ENCODE results near the gene SYT12. TPM values are rescaled to one million over a fixed set of nuclear protein-coding genes. Genes with fewer than 3 reads are reported as not detected.

Gene SYT12
- total and polyA plus RNA-seq, 7 donors, result under 0.01 to 1.1 (median 0.92) TPM; not detected in 4

DNA sequence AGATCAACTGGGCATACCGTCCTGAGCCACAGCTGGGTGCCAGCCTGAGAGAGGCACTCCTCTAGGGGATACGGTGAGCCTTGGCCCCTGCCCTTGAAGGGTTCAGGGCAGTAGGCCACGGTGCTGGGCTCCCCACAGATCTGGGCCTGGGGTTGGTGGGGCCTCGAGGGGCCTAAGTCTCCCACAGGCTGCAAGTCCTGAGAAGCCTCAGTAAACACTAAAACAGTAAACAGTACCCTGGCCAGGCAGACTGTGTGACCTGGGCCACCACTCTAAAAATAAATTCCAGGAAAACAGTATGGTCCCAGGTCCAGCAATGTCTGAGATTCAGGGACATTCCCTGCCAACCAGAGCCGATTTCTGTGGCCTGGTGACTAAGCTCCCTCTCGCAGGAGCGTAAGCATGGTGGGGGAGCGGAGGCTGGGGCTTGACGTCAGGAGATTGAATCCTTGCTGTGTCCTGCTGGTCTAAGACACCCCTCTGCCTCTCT, 31.5 kb downstream of the SYT12 start:
- Histone ChIP-seq H3K4me3 (no peak overlapping the region), H3K36me3 (no peaks in the 10 kb centered on the region), H3K27ac (no peak overlapping the region), H3K27me3 (no peaks in the 10 kb centered on the region), H3K4me1 (peaks cover 0 to 24% (median 19%) of the 10 kb centered on the region in 4 donors), H3K9me3 (no peaks in the 10 kb centered on the region)
- intact Hi-C loops (cut with DNase I), result no loop called here
- no peak for TF ChIP-seq POLR2A (IDR thresholded peaks at IDR 0.05)
- TF ChIP-seq POLR2AphosphoS5 (IDR thresholded peaks at IDR 0.05), result no peak
- no peak for TF ChIP-seq CTCF (IDR thresholded peaks at IDR 0.05)
- no peak for TF ChIP-seq EP300 (IDR thresholded peaks at IDR 0.05)
- 39 to 72% methylated on average over 9 of the region's 9 CpGs for WGBS, 2 donors
- no peak for DNase-seq

GRCh38 chr11:67054836-67055523, 32.0 kb downstream of the SYT12 start:
- Histone ChIP-seq H3K9me3 (no peaks in the 10 kb centered on the region), H3K36me3 (no peaks in the 10 kb centered on the region), H3K27me3 (no peaks in the 10 kb centered on the region), H3K4me1 (peaks cover 0 to 24% (median 19%) of the 10 kb centered on the region in 4 donors), H3K27ac (no peak overlapping the region), H3K4me3 (no peak overlapping the region)
- no peak for DNase-seq
- no peak for TF ChIP-seq POLR2A (IDR thresholded peaks at IDR 0.05)
- no peak for TF ChIP-seq EP300 (IDR thresholded peaks at IDR 0.05)
- no peak for TF ChIP-seq CTCF (IDR thresholded peaks at IDR 0.05)
- TF ChIP-seq POLR2AphosphoS5 (IDR thresholded peaks at IDR 0.05), result no peak
- WGBS, 2 donors, result 20 to 60% methylated on average over 10 of the region's 10 CpGs
- intact Hi-C loops (cut with DNase I), result no loop called here

DNA sequence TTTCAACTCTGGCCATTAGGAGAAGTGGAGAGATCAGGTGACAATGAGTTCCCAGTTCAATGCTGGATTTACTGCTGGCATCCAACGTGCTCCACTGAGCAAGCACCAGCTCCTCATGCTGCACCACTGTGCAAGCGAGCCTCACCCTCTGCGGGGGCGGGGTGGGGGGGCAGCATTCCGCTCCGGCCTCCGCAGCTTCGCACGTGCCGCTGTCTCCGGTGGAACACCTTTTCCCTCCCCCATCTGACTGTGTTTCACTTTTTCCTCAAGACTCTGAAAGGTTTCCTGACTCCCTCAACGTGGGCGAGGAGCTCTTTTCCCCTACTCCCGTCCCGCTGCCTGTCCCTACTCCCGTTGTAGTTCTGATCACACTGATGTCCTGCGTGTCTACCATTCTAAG, 32.9 kb downstream of the SYT12 start:
- Histone ChIP-seq H3K36me3 (no peaks in the 10 kb centered on the region), H3K9me3 (no peaks in the 10 kb centered on the region), H3K4me3 (peak overlapping the region in 3 of 4 donors; percentile 59 to 69 (median 63)), H3K27ac (no peak overlapping the region), H3K4me1 (peaks cover 0 to 24% (median 19%) of the 10 kb centered on the region in 4 donors), H3K27me3 (no peaks in the 10 kb centered on the region)
- no peak for TF ChIP-seq EP300 (IDR thresholded peaks at IDR 0.05)
- no peak for TF ChIP-seq CTCF (IDR thresholded peaks at IDR 0.05)
- no peak for TF ChIP-seq POLR2A (IDR thresholded peaks at IDR 0.05)
- TF ChIP-seq POLR2AphosphoS5 (IDR thresholded peaks at IDR 0.05), result no peak
- 7 to 28% methylated on average over 17 of the region's 17 CpGs for WGBS, 2 donors
- intact Hi-C loops (cut with DNase I), result no loop called here
- DNase-seq, result no peak

DNA sequence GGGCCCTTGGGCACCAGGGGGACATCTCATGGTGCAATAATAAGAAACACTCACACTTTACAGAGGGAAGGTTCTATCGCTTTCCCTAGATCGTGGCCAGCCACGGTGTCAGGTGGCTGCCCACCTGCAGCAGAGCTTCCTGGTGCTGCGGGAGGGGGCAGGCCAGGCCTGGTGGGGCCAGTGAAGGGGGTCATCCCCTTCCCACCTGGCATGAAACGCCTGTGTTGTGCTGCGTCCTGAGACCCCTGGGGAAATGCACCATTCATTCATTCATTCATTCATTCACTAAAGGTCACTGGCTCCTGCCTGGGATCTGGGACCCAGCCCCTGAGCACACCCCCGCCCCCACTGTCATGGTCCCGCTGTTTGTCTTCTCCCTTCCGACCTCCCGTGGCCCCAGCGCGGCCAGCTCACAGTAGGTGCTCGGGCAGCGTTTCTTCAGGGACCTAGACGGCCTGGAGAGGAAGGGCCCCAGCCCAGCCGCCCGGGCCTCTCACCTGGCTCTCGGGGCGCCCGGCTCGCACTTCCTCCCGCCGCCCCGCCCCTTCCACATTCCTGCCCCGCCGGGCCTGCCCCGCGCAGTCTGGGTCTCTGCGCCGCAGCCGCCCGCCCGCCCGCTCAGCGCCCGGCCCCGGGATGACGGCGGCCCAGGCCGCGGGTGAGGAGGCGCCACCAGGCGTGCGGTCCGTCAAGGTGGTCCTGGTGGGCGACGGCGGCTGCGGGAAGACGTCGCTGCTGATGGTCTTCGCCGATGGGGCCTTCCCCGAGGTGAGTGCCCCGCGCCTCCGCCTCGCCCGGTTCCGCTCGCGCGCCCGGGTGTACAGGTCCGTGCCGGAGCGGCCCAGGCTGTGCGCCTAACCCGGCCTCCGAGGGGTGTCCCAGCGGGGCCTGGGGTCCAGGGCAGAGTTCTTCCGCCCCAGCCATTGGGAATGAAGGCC, 33.6 kb downstream of the SYT12 start, which contains the start of gene RHOD:
TSS of gene RHOD (plus strand) at position 581 of the 938 bp plus-strand sequence. CDS start at position 637, 56 bp downstream.
- TF ChIP-seq POLR2A (IDR thresholded peaks at IDR 0.05) (no peak), POLR2AphosphoS5 (IDR thresholded peaks at IDR 0.05) (no peak), CTCF (IDR thresholded peaks at IDR 0.05) (no peak), EP300 (IDR thresholded peaks at IDR 0.05) (no peak)
- H3K36me3 ChIP-seq, result no peaks in the 10 kb centered on the region
- H3K27ac ChIP-seq, result peak within 1 kb of the TSS; percentile 62 to 73 (median 64)
- 4 to 9% methylated on average over 72 of the region's 72 CpGs for WGBS, 2 donors
- peak within 1 kb of the TSS; percentile 27 to 69 (median 61) for H3K4me3 ChIP-seq
- H3K4me1 ChIP-seq, result peaks cover 0 to 24% (median 19%) of the 10 kb centered on the region in 4 donors
- H3K27me3 ChIP-seq, result no peaks in the 10 kb centered on the region
- no peak for DNase-seq
- intact Hi-C loops (cut with DNase I), result no loop called here
- H3K9me3 ChIP-seq, result no peaks in the 10 kb centered on the region

Measured in sigmoid colon (tissue), 7 donors.